Calu3 (cell line): ENCODE measurements around the gene TAS1R3. TPM values are rescaled to one million over a fixed set of nuclear protein-coding genes. Genes with fewer than 3 reads are reported as not detected.

Source experiments
- BruUV-seq: library from RNA; stranded (reverse); fragments of 400-500 nt; replicated peaks from 2 replicates; lab custom pipeline; 2021; lab: Mats Ljungman, UMichigan
- CTCF ChIA-PET: fragments of 300-600 bp; sonication (Branson Sonifier 250); formaldehyde crosslinking; loops from one replicate; lab custom pipeline; 2022; ENCODE audit warnings: antibody characterized with exemption; lab: Charles Lee
- DNase-seq: peaks from one replicate; pipeline ENCODE4 v3.0.0; 2022
- H3K27ac Mint-ChIP-seq: one replicate; pipeline ENCODE4 v1.8.0; 2022; ENCODE audit warnings: mixed read lengths; ENCODE audit not compliant: unreplicated experiment
- H3K27me3 Mint-ChIP-seq: one replicate; pipeline ENCODE4 v1.8.0; 2022; ENCODE audit warnings: mixed read lengths; ENCODE audit not compliant: unreplicated experiment
- H3K36me3 Mint-ChIP-seq: one replicate; pipeline ENCODE4 v1.8.0; 2022; ENCODE audit warnings: mild to moderate bottlenecking, moderate library complexity, mixed read lengths; ENCODE audit not compliant: insufficient read depth, unreplicated experiment
- H3K4me1 Mint-ChIP-seq: one replicate; pipeline ENCODE4 v1.8.0; 2022; ENCODE audit warnings: mild to moderate bottlenecking, low read depth, mixed read lengths; ENCODE audit not compliant: unreplicated experiment
- H3K4me3 Mint-ChIP-seq: one replicate; pipeline ENCODE4 v1.8.0; 2022; ENCODE audit warnings: mild to moderate bottlenecking, low read depth, moderate library complexity, mixed read lengths; ENCODE audit not compliant: unreplicated experiment
- H3K9me3 Mint-ChIP-seq: one replicate; pipeline ENCODE4 v1.8.0; 2022; ENCODE audit warnings: low read depth, mixed read lengths; ENCODE audit not compliant: unreplicated experiment
- intact Hi-C: fragments of 100-400 bp; cut with micrococcal nuclease; formaldehyde crosslinking; loops from one replicate; pipeline ENCODE4 v1.10.0; 2022; ENCODE audit not compliant: unreplicated experiment
- total RNA-seq: library from RNA; stranded (reverse); gene quantifications from 2 replicates; pipeline ENCODE4 v1.2.3, GENCODE V29; 2022
- TF ChIP-seq, protein P1 (sequence below): fragments of 200-600 bp; IDR thresholded peaks from one replicate; pipeline ENCODE4 v1.8.0; 2022; ENCODE audit warnings: antibody characterized with exemption; ENCODE audit not compliant: unreplicated experiment

The TAS1R3 gene
- total RNA-seq, 1 experiment from 2014 or later, result 0.42 TPM

DNA sequence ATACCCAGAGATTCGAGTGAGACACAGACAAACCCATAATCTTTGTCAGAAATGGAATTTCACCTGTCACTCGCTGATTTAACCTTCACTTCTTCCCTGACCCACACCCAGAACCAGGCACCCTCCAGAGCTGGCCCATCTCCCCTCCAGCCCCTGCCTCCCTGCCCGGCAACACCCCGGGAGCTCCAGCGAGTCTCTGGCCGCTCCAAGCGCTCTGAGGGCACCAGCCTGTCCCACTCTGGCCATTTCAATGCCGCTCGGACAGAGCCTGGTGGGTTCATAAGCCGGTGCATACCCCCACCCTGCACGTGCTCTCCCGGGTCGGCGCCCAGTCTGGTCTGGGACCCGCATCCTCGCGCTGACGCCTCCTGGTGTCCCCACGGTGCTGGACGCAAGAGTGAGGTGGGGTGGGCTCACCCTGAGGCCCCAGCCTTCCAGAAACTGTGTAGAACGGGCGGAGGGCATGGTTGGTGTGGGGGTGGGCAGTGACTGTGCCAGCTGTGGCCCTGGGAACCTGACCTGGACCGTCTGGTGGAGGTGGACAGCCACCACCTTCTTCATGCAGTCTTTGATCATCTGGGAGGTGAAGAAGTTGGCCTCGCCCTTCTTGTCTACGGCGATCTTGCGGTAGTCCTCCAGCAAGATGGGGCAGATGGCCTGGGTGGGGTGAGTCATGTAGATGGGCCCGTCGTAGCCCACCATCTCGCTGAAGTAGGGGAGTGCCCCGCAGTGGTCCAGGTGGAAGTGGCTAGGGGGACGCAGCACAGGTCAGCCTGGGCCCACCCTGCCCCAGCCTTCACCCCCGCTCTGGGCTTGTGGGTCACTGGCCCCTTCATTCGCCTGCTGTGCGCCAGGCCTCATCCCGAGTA, 12.1 kb upstream of the TAS1R3 start:
- peak overlapping the region; percentile 54 for H3K27ac Mint-ChIP-seq
- peaks cover 77% of the 10 kb centered on the region for H3K36me3 Mint-ChIP-seq
- DNase-seq, result no peak
- TF ChIP-seq, protein P1, sequence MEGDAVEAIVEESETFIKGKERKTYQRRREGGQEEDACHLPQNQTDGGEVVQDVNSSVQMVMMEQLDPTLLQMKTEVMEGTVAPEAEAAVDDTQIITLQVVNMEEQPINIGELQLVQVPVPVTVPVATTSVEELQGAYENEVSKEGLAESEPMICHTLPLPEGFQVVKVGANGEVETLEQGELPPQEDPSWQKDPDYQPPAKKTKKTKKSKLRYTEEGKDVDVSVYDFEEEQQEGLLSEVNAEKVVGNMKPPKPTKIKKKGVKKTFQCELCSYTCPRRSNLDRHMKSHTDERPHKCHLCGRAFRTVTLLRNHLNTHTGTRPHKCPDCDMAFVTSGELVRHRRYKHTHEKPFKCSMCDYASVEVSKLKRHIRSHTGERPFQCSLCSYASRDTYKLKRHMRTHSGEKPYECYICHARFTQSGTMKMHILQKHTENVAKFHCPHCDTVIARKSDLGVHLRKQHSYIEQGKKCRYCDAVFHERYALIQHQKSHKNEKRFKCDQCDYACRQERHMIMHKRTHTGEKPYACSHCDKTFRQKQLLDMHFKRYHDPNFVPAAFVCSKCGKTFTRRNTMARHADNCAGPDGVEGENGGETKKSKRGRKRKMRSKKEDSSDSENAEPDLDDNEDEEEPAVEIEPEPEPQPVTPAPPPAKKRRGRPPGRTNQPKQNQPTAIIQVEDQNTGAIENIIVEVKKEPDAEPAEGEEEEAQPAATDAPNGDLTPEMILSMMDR, result no peak
- CTCF ChIA-PET, result no interaction called here
- H3K9me3 Mint-ChIP-seq, result no peaks in the 10 kb centered on the region
- H3K4me1 Mint-ChIP-seq, result peaks cover 27% of the 10 kb centered on the region
- peak overlapping the region; percentile 19 for H3K4me3 Mint-ChIP-seq
- no peaks in the 10 kb centered on the region for H3K27me3 Mint-ChIP-seq
- intact Hi-C loops, result no loop called here
- no TSS peak for BruUV-seq

DNA sequence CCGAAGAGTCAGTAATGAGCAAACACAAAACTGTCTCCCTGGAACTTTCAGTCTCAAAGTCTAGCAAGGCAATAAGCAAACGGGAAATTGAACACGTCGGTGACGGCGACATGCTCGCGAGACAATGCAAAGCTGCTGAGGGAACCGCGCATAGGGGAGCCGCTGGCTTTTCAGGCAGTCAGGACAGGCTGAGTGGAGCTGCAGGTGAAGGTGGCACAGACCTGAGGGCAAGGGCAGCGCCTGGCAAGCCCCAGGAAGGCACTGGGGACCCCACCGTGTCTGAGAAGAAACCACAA, 11.5 kb upstream of the TAS1R3 start:
- Mint-ChIP-seq H3K36me3 (peaks cover 79% of the 10 kb centered on the region), H3K9me3 (no peaks in the 10 kb centered on the region), H3K27ac (peak overlapping the region; percentile 54), H3K4me3 (peak overlapping the region; percentile 19), H3K4me1 (peaks cover 27% of the 10 kb centered on the region), H3K27me3 (no peaks in the 10 kb centered on the region)
- CTCF ChIA-PET, result no interaction called here
- intact Hi-C loops, result no loop called here
- TF ChIP-seq, protein P1, result no peak
- BruUV-seq, result no TSS peak
- DNase-seq, result no peak

DNA sequence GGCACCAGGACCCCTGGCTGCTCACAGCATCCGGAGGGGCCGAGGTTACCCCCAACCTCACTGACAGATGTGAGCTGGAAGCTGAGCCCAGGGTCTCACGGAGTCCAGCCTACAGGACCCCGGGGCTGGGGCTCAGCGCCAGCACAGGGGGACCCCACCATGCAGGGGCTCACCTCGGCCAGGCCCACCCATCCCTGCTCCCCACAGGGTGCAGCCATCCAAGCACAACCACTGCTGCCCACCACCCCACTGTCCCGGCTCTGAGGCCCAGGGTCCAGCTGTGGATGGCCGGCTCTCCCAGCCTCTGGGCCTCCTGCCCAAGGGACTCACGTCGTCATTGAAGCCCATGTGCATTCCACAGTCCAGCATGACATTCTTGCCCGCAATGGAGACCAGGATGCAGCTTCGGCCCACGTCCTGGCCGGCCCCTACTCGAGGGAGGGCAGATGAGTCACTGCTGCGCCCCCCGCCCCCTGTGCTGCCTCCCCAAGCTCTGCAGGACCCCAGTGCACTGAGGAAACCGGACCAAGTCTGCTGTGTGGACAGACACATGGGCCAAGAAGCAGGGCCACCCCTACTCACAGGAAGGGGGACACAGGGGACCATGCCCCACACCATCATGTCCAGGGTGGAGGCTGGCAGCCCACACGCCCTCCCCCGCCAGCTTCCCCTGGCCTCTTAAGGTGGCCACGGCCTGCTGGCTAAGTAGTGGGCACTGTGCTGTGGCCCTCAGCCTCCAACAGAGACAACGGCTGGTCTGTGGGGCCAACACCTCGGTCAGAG, 10.2 kb upstream of the TAS1R3 start:
- H3K4me1 Mint-ChIP-seq, result peaks cover 27% of the 10 kb centered on the region
- no peak for DNase-seq
- H3K9me3 Mint-ChIP-seq, result no peaks in the 10 kb centered on the region
- H3K36me3 Mint-ChIP-seq, result peaks cover 78% of the 10 kb centered on the region
- intact Hi-C loops, result no loop called here
- CTCF ChIA-PET, result no interaction called here
- BruUV-seq, result no TSS peak
- H3K27ac Mint-ChIP-seq, result no peak overlapping the region
- TF ChIP-seq, protein P1, result no peak
- H3K27me3 Mint-ChIP-seq, result no peaks in the 10 kb centered on the region
- H3K4me3 Mint-ChIP-seq, result no peak overlapping the region

DNA sequence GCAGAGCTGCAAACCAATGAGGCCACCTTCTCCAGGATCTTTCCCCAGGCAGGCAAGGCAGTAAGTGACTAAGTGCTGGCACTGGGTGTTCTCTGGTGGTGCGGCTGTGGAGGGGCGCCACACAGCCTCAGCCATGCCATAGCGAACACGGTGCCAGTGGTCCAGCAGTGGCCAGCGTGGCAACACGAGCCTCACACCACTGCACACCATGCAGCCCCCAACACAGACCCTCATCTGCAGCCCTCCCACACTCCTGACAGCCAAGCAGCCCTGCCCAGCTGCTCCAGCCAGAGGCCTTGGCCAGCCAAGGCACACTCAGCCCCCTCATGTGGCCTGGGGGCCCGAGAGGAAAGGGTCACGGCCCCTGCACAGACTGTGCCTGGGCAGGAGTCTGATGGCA, 9.6 kb upstream of the TAS1R3 start:
- no TSS peak for BruUV-seq
- CTCF ChIA-PET, result no interaction called here

More for the DNA sequence above, 9.6 kb upstream of the TAS1R3 start:
- Mint-ChIP-seq H3K36me3 (peaks cover 78% of the 10 kb centered on the region), H3K27ac (no peak overlapping the region), H3K4me3 (no peak overlapping the region), H3K4me1 (peaks cover 27% of the 10 kb centered on the region), H3K9me3 (no peaks in the 10 kb centered on the region), H3K27me3 (no peaks in the 10 kb centered on the region)
- no peak for DNase-seq
- TF ChIP-seq, protein P1, result no peak
- intact Hi-C loops, result no loop called here
